ENCODE measurements around the gene TUBB8. TPM values are rescaled to one million over a fixed set of nuclear protein-coding genes. Genes with fewer than 3 reads are reported as not detected.
"Not testable (repeated sequence)": the region's sequence is repeated elsewhere in the genome, so short reads cannot be mapped to it uniquely, and the experiment has no call there.

The TUBB8 gene
- total RNA-seq, 1 experiment from 2014 or later = not detected

- no peak overlapping the region for H3K4me3 ChIP-seq
- no peaks in the 10 kb centered on the region for H3K27me3 ChIP-seq
- no peaks in the 10 kb centered on the region for H3K36me3 ChIP-seq
- no peak for DNase-seq
- no peaks in the 10 kb centered on the region for H3K9me3 ChIP-seq
Measured at GRCh38 chr10:78556-78955, 29.5 kb upstream of the TUBB8 start.

- not testable (repeated sequence) for DNase-seq, H3K36me3 ChIP-seq, H3K27me3 ChIP-seq, H3K9me3 ChIP-seq
- H3K4me3 ChIP-seq = peak overlapping the region; percentile 51
Measured at GRCh38 chr10:74266-74621, 25.1 kb upstream of the TUBB8 start.

DNA sequence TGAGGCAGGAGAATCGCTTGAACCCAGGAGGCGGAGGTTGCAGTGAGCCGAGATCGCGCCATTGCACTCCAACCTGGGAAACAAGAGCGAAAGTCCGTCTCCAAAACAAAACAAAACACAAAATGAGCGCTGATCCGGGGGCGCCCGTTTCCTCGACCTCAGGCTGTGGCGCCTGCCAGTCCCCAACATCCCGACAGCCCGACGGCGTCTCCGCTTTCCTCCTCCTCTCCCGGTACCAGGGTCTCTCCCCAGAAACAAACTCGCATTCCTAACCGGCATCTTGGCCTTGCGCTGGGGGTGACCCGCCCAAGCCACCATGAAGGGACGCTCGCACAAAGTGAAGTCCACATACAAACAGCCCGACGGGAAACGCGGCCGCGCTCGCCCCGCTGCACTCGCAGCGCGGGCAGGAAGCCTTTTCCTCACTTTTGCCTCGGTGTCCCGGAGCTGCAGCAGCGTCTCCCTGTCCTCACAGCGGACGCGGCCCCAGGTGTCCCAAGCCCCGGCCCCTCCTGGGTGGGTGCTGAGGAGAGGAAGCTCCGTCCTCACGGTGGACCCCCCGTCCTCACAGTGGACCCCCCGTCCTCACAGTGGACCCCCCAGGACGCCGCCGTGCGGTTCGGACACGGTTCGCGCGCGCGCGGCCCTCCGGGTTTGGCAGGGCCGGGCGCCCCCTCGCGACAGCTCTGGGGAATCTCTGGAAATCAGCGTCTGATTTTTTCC is 24.6 kb upstream of the TUBB8 start:
- H3K27me3 ChIP-seq, H3K9me3 ChIP-seq, H3K36me3 ChIP-seq: not testable (repeated sequence)
- DNase-seq = peak; percentile 39
- peak overlapping the region; percentile 51 for H3K4me3 ChIP-seq

DNA sequence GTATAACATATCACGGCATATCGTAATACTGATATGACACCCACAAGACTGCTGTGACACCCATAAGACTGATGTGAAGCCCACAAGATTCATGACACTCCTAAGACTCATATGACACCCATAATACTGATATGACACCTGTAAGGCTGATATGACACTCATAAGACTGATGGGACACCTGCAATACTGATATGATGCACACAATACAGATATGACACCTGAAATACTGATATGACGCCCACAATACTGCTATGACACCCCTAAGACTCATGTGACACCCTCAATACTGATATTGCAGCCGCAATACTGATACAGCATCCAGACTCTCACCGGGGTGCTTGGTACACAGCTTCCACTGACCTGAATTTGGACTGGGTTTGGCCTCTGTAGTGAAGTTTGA is 19.1 kb upstream of the TUBB8 start:
- H3K36me3 ChIP-seq, H3K4me3 ChIP-seq, H3K9me3 ChIP-seq, H3K27me3 ChIP-seq, DNase-seq: not testable (repeated sequence)

DNA sequence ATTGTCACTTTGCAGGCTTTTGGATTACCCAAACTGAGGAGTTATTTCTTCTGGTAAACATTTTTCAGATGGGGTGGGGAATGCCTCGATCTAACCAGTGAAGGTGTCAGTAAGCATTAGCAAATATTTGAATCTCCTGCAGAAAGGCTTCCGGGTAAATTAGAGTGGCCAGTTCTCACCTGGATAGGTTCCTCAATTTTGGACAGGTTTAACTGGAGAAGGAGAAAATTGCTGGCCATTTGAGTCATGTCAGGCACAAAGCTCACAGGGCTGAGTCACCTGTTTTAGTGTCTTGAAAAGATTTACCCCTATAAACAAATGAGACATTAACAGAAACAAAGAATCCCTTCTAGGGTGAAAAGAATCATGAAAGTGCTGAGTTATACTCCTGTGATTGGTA is 830 bp upstream of the TUBB8 start:
- not testable (repeated sequence) for H3K36me3 ChIP-seq, H3K4me3 ChIP-seq, H3K27me3 ChIP-seq, H3K9me3 ChIP-seq
- peak; percentile 5 for DNase-seq

DNA sequence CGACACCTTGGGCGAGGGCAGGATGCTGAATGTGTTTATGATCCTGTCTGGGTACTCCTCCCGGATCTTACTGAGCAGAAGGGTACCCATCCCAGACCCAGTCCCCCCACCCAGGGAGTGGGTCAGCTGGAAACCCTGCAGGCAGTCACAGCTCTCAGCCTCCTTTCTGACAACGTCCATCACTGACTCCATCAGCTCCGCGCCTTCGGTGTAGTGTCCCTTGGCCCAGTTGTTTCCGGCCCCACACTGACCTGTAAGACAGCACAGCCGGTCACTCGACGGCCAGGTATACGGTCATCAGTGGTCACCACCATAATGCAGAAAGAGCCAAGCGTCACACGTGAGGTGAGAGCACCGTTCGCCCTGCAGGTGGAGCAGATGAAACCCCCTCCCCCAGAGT is 1.2 kb downstream of the TUBB8 start:
- not testable (repeated sequence) for DNase-seq, H3K9me3 ChIP-seq, H3K27me3 ChIP-seq, H3K36me3 ChIP-seq, H3K4me3 ChIP-seq

DNA sequence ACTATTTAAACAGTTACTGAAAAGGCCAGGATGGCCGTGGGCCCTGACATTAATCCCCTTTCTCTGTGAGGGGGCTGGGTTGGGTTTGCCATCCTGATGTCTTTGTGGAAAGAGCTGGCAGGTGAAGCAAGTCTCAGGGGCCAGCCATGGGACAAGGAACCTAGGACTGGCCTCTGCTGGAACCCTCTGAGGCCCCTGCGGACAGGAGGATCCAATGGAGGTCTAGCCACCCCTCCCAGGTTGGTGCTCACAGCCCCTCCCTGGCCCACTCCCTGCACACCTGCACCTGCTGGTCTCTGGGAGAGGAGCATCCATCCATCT is 35.8 kb downstream of the TUBB8 start:
- not testable (repeated sequence) for H3K36me3 ChIP-seq

DNA sequence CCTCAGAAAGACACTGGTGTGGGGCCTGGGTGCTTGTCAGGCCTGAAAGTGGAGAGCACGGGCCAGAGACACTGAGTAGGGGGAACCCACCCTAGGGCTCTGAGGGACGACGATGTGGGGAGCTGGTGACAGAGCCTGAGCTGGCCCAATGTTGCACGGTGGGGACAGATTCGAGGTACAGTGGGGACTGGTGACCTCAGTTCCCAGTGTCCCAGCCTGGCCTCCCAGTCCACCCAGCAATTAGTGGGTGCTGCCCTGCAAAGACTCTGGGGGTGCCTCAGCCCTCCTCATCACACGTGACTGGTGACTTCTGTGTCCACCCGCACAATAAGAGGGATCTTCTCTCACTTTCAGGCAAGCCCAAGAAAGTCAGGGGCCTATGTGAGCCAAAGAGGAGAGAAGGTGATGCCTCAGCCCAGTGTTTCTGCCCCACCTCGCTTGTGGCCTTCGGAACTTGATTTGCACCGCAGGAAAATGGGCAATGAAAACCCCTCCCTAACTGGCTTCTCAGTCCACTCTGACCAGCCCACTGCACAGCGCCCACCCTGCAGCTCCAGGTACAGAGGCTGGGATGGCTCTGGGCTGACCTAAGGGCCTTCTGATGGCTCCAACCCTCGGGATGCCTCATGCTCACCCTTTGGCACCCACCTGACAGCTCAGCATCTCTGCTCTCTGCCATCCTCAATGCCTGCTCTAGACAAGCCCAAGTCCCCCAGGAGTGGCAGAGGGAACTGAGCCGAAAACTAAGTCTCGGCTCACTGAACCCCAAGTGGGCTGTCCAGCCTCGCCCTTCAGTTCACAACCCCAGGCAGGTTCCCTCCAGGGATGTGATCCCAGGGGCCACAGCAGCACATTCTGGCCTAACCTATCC is 36.4 kb downstream of the TUBB8 start:
- H3K36me3 ChIP-seq, H3K9me3 ChIP-seq, DNase-seq, H3K4me3 ChIP-seq, H3K27me3 ChIP-seq: not testable (repeated sequence)

More for the DNA sequence above, 35.8 kb downstream of the TUBB8 start:
- H3K9me3 ChIP-seq, H3K4me3 ChIP-seq, H3K27me3 ChIP-seq, DNase-seq: not testable (repeated sequence)

DNA sequence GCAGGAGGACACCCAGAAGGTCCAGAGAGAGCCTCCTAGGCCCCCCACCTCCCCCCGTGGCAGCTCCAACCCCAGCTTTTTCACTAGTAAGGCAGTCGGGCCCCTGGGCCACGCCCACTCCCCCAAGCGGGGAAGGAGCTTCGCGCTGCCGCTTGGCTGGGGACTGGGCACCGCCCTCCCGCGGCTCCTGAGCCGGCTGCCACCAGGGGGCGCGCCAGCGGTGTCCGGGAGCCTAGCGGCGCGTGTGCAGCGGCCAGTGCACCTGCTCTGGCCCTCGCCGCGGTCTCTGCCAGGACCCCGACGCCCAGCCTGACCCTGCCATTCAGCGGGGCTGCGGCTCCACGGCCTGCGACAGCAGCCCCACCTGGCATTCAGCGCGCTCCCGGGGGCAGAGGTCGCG is 37.8 kb downstream of the TUBB8 start:
- H3K27me3 ChIP-seq, H3K36me3 ChIP-seq, H3K9me3 ChIP-seq, H3K4me3 ChIP-seq: not testable (repeated sequence)
- peak; percentile 18 for DNase-seq

DNA sequence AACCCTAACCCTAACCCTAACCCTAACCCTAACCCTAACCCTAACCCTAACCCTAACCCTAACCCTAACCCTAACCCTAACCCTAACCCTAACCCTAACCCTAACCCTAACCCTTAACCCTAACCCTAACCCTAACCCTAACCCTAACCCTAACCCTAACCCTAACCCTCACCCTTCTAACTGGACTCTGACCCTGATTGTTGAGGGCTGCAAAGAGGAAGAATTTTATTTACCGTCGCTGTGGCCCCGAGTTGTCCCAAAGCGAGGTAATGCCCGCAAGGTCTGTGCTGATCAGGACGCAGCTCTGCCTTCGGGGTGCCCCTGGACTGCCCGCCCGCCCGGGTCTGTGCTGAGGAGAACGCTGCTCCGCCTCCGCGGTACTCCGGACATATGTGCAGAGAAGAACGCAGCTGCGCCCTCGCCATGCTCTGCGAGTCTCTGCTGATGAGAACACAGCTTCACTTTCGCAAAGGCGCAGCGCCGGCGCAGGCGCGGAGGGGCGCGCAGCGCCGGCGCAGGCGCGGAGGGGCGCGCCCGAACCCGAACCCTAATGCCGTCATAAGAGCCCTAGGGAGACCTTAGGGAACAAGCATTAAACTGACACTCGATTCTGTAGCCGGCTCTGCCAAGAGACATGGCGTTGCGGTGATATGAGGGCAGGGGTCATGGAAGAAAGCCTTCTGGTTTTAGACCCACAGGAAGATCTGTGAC is 38.7 kb downstream of the TUBB8 start:
- H3K27me3 ChIP-seq, H3K36me3 ChIP-seq, DNase-seq, H3K9me3 ChIP-seq, H3K4me3 ChIP-seq: not testable (repeated sequence)

Other genes with a start within 250 kb of the TUBB8 start
- 43.4 and 49.5 TPM in 2 replicates for gene ZMYND11, start 86.2 kb upstream of the TUBB8 start, total RNA-seq (2014; rRNA removed; shearing (Covaris generic); ENCODE audit: low replicate concordance)